Calu3 (cell line): ENCODE results near the gene RAB8A. TPM values are rescaled to one million over a fixed set of nuclear protein-coding genes. Genes with fewer than 3 reads are reported as not detected.

Experiments
- total RNA-seq: library from RNA; stranded (reverse); gene quantifications from 2 replicates; pipeline ENCODE4 v1.2.3, GENCODE V29; 2022

Gene RAB8A
- total RNA-seq, 1 experiment from 2014 or later = 77.3 TPM

Other genes with a start within 250 kb of the RAB8A start
- gene CYP4F2, start 213.8 kb upstream of the RAB8A start, total RNA-seq = 0.22 TPM in 1 of 2 replicates, not detected in the other
- 2.6 and 7.2 TPM in 2 replicates for gene CYP4F11, start 177.4 kb upstream of the RAB8A start, total RNA-seq
- not detected in 2 replicates for gene OR10H4, start 162.9 kb upstream of the RAB8A start, total RNA-seq
- gene TPM4, start 35.4 kb upstream of the RAB8A start, total RNA-seq = 219 and 224 TPM in 2 replicates
- gene HSH2D, start 31.8 kb downstream of the RAB8A start, total RNA-seq = 29.5 and 50.6 TPM in 2 replicates
- gene CIB3, start 61.6 kb downstream of the RAB8A start, total RNA-seq = not detected in 2 replicates
- 42.2 and 47.5 TPM in 2 replicates for gene FAM32A, start 73.5 kb downstream of the RAB8A start, total RNA-seq
- 28.7 and 31.5 TPM in 2 replicates for gene AP1M1, start 86.0 kb downstream of the RAB8A start, total RNA-seq
- gene KLF2, start 212.9 kb downstream of the RAB8A start, total RNA-seq = 2.5 and 5.0 TPM in 2 replicates